HuH-7 (cell line): ENCODE results near the gene USH1C.
A peak's percentile ranks its signal among the peaks of the same experiment; 100 is the strongest.

ENCODE experiments used
- DNase-seq: peaks from one replicate; pipeline ENCODE4 v3.0.0; 2011; ENCODE audit warnings: low spot score

Gene USH1C

DNA sequence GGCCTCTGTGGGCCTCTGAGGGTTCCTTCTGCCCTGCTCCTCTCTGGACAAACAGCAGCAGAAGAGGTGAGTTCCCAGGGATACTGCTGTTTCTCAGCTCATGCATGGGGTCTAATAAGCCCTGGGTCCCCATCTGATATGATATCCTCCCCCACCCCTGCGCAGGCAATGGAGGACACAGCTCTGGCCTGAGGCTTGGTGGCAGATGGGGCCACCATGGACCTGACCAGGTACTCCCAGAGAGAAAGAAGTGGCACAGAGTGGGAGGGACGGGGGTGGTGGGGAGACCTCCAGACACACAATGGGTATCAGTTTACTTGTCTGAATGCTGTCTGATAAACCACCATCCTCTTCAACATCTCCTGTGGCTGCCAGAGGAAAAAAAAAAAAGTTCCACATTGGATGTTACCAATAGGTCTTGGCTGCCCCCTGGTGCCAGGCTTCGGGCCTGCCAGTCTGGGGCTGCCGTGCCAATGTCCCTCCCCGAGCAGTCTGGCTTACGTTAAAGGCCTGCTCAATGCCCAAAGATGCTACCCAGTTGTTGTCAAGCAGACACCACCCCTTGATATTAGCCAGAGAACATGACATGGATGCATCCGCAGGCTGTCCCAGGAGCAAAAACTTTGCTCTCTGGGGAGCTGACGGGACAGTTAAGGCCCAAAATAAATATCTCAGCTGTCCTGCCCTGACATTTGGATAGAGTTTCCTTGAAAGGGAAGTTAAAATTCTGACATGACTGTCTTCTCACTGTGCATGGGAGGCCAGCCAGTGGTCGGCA lies 39.7 kb downstream of the USH1C start:
- DNase-seq: peak; percentile 28

DNA sequence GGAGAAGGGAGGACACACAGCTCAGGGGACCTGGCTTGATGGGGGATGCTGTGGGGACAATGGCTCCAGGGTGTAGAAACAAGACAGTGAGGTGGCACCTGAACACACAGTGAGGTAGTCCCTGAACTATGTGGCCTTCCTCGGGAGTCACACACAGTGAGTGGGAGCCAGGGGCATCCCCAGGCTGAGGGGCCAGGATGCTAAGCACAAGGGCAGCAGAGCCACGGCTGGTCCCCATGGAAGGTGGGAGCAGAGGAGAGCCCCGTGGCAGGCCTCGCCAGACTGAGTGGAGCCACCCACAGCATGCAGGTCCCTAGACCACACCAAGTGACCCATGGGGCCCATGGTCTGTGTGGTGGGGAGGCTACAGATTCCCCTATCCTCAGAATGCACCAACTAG lies 41.6 kb downstream of the USH1C start:
- no peak for DNase-seq

DNA sequence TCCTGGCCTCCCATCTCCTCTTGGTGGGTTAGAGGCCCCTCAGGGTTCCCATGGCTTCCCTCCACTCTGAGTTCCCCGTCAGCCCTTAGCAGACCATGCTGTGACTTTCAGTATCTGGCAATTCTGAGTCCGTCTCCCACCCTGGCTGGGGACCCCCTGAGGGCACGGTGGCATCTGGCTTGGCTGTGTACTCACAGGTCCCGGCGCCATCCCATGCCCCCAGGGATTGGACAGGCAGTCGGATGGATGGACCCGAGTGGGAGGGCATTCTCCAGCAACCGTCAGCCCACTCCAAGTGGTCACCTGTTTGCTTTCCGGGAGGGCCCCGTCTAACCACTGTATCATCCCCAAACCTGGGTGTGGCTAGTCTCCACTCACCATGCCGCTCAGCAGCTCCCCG lies 43.5 kb downstream of the USH1C start:
- DNase-seq: no peak

DNA sequence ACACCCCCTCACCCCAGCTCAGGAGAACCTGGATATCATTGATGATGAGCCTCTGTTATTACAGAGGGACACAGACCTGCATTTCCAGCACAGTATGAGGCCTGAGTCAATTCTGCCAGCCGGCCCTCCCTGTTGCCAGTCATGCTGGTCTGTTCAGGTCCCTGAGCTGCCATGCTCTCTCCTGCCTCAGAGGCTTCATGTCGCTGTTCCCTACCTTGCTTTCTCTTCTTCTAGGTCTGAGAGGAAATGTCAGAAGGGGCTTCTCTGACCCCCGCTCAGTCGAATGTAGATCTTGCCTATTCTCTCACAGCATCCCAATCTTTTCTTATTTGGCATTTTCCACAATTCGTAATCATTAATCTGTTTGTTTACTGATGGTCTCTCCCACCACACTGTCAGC lies 45.7 kb downstream of the USH1C start:
- DNase-seq: no peak

DNA sequence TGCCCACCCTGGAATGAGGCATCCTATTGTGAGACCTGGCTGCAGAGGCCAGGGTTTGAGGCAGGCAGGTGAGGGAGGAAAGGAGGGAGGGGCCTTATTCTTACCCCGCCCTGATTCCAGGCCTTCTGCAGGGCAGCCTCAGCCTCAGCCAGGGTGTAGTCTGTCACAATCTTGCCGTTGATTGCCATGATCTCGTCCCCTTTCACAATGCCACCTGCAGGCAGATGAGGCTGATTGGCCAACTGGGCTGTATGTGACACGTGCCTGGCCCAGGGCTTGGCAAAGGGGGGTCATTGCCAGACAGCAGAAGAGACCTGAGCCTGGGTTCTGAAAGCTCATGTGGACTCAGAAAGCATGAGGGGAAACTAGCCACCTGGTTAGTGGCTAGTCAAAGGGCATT lies 46.2 kb downstream of the USH1C start:
- no peak for DNase-seq

DNA sequence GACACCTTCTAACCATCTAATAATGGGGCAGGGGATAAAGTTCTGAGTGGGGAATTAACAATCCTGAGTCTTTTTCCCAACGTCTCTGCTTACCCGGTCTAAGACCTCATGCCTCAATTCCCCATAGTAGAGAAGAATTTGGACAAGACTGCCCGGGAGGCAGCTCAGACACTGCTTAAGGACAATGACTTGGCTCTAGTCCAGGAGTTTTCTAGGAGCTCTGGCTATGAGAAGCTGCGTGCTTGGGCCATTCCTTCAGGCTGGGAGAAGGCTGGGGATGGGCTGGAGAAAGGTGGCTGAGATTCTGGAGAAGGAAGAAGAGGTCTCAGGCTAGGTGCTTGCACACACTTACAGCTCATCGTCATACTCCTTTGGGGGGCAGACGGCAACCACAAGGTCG lies 47.8 kb downstream of the USH1C start:
- DNase-seq: no peak

DNA sequence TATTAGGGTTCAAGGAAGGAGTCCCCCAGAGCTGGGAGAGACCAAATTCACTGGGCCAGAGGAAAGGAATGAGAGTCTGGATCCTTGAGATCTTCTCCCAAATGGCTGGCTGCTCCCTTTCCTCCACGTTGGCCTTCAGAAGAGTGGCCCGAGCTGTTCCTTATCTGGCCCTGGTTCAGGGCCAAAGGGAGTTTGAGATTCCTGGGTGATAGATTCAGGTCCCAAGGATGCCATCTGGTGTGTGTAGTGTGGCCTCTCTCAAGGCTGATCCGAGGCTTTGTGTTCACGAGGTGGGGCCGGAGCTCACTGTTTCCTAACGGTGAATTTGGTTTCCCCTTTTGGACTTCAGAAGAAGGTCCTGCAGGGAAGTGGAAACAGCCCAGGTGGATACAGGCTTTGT lies 50.2 kb downstream of the USH1C start:
- no peak for DNase-seq

DNA sequence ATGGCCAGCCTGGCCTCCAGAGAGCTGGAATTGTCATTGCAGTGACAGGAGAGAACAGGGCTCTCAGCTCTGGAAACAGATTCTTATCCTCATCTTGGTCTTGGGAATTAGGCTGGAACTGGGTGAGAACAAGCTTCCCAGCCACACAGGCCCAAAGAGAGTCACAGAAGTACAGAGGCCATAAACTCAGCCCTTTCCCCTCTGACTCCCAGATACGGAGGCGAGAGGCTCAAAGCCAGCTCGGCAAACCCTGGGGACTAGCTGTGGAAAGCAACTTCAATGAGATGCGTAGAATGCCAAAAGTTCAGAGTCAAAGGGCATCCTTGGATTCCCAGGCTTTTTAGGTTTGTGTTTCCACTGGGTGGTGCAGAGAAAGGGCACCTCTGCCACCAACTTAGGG lies 53.3 kb downstream of the USH1C start:
- no peak for DNase-seq

DNA sequence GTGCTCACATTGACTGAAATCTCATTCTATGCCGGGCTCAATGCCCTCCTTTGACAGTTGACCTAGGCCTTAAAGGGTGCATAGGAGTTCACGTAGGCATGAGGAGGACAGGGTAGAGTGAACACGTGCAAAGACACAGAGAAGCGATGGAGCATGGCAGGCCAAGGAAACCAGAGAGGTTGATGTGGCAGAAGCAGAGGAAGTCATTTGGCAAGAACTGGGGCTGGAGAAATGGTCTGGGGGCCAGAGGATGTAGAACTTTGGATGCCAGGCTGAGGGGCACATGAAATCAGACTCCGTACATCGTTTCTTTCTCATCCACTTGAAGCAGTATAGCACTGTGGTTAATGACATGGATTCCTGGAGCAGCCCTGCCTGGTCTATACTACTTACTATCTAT lies 54.0 kb downstream of the USH1C start:
- no peak for DNase-seq

DNA sequence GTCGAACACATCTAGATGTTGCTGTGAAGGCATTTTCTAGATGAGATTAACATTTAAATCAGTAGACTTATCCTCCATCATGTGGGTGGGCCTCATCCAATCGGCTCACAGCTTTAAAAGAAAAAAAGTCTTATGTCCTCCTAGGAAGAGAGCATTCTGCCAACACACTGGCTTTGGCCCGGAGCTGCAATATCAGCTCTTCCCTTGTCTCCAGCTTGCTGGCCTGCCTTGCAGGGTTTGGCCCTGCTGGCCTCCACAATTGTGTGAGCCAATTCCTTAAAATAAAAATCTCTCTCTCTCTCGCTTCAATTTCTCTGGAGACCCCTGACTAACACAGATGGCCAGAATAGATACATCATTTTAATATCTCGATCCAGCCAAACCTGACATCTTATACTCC lies 54.5 kb downstream of the USH1C start:
- DNase-seq: no peak

DNA sequence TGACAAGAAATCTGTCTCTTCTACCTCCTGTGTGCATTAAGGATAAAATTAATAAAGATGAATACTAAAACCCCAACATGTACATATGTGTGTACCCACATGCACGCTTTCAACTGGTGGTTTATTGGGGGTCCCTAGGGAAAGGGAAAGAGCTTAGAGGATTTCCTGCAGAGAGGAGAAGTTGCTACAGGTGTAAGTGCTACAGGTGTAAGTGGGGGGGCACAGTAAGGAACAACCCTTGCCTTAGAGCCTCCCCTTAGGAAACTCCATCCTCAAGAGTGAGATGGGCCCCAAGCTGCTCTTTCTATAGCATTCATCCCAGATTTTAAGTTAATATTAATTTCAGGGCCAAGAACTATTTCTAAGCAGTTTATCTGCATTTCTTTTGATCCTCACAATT lies 55.7 kb downstream of the USH1C start:
- no peak for DNase-seq

DNA sequence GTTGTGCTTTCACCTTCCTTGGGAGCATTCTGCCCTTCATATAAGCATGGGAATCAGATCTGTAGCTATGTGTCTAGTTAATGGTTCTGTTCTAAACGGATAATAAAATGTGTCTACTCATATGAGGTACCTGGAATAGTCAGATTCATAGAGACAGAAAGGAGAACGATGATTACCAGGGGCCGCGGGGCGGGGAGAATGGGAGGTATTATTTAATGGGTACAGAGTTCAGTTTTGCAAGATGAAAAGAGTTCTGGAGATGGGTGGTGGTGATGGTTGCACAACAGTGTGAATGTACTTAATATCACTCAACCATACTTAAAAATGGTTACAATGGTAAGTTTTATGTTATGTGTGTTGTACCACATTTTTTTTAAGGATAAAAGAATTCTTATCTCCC lies 57.6 kb downstream of the USH1C start:
- DNase-seq: no peak

DNA sequence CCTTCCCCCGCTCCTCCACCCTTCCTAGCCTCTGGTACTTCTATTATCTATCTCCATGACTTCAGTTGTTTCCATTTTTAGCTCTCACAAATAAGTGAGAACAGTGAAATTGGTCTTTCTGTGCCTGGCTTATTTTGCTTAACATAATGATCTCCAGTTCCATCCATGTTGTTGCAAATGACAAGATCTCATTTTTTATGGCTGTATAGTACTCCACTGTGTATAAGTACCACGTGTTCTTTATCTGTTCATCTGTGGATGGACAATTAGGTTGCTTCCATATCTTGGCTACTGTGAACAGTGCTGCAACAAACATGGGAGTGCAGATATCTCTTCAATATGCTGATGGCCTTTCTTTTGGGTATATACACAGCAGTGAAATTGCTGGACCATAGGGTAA lies 60.7 kb downstream of the USH1C start:
- no peak for DNase-seq

DNA sequence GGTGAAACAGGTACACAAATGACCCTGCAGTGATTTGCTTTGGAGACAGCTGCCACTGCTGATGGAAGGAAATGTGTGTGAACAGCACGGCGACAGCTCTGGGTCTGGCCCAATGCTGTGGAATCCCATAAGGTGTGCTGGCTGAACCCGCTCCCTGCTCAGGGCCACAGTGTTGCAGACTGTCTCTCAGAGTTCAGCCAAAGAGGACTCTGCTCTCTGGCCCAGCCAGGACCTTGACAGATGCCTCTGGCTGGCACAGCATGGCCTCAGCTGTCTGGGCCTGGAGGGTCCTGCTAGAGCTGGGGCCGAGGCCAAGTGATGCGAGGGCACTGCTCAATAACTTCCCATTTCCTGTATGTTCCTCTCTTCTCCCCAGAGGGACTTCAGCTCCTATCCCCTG lies 62.3 kb downstream of the USH1C start:
- no peak for DNase-seq

DNA sequence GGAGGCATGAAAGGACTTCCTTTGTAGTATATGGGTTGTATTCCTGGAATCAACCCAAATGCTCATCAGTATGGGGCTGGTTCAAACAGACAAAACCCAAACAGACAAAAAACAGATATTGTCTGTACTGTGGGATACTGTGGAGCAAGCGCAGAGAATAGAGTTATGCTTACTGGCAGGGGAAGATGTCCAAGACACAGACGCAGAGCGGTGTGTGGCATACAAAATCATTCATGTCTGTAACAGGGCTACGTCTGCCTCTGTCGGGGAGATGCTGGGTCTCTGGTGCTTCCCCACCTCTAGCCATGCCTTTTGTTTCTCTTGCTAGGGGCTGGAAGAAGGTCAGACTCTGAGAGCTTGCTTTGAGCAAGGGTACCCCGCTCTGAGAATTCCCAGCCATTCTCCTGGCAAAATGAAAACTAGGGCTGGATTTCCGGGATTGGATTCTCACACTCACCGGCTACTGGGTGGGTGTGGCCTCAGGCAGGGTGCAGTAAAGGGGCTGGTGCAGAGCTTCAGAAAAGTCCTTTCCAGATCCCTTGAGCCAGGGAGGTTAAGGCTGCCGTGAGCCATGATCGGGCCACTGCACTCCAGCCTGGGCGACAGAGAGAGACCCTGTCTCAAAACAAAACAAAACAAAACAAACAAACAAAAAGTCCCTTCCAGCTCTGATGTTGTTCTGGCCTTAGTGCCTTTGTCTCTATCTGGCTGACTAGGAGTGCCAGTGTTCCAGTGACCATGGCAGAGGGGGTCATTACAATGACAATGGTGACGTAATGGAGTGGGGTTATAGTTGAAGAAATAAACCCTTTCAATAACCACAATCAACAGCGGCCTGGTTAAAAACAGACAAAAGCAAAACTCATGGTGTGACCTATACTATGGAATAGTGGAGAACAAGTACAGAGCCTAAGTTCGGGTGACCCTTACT lies 64.7 kb downstream of the USH1C start:
- peak; percentile 77 for DNase-seq

DNA sequence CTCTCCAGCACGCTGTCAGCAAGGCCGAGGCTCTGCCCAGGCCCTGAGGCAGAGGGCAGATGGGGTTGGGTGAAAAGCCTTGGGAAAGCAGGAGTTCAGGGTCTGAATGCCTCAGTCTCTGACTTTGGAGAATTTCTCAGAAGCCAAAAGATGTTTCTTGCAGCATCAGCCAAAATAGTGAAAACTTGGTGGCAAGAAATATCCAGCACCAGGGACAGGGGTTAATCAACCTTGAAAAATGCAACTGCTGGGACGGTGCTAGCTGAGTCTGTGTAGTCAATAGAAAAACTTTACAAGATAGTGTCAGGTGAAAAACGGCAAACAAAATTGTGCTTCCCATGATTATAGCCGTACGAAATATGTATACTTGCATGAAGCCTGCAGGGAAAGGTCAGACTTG lies 66.1 kb downstream of the USH1C start:
- DNase-seq: no peak

DNA sequence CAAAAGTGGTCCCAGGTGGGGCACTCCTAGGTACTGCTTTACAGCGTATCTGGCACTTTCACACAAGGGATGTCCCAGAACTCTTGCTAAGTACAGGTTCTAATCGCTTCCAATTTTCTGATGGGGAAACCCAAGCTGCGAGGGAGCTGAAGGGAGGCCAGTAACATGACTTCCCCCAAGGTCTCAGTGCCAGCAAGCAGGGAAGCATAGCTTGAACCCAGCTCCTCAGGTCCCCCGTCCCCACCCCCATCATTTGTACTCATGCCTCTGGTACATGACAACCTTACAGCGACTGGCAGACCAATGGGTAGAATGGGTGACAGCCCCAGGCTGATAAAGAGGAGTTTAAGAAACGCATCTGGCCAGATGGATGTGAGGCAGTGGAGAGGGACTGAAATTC lies 66.9 kb downstream of the USH1C start:
- DNase-seq: no peak

DNA sequence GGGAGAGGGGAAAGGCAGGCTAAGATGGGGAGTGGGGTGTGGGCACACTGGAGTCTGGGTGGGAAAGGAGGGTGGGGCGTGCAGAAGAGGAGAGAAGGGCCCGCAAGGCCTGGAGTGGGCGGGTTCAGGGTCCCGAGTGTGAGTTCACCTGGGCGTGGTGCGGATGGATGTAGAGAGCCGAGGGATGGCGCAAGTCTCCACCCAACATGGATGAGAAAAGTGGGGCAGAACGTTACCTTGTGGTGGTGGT lies 67.2 kb downstream of the USH1C start:
- no peak for DNase-seq

DNA sequence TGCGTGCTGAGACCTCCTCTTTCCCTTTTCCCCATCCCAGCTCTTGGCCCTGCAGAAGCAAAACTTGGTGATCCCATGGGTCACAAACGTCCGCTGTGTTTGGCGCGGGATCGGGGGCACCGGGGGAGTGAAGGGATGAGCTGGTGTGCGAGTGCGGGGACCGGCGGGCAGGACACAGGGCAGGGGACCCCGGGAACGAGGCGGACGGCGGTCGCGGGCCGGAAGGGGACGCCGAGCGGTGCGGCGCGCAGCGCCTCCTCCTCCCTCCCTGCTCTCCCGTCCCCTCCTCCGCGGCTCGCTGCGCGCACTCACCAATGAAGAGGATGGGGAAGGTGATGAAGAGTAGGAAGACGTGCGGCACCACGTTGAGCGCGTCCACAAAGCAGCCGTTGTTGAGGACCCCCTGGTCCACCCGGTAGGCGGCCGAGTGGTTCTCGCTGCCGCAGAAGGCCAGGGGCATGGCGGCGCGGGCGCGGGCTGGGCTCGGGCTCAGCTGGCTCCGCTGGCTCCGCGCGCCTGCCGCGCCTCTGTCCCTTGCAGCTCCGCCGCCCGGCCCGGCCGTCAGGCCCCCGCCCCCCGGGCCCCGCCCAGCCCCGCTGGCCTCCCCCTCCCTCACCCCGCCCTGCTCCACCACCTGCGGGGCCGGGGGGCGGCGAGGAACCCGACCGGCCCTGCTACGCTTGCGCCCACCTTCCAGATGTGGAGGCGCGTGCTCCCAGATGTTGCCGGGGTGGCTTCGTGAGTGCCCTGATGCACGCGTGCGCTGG lies 67.7 kb downstream of the USH1C start, which contains the start of gene ABCC8:
Gene ABCC8, minus strand, starts transcription at position 529 of the 767 bp plus-strand sequence. Its CDS starts 69 bp downstream, at position 460.
- DNase-seq: no peak

DNA sequence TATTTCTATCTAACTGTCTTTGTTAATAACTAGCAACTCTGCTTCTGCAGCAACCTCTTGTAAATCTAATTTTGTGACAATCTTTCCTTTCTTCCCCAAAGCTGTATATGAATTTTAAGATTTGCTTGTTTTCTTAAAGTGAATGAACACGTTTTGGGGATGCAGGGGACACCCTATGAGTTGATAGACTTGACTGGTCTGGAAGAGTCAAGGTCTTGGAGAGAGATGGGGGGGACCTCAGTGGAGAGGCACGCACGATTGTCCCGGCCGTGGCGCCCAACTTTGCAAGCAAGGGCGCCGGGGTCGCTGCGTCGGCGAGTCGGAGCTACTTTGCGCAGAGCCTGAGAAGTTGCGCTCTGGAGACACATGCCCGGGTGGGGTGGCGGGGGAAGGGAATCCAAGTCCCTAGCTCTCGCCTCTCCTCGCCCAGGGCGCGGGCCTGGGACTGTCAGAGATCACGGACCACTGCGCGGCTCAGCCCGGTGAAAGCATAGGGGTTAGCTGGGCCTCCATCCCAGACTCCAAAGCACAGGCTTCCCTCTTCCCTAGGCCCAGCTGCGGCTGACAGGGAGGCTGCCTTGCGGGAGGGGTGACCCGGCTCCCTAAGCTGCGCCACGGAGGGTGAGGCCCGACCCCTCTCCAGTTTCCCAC lies 68.4 kb downstream of the USH1C start:
- DNase-seq: no peak

DNA sequence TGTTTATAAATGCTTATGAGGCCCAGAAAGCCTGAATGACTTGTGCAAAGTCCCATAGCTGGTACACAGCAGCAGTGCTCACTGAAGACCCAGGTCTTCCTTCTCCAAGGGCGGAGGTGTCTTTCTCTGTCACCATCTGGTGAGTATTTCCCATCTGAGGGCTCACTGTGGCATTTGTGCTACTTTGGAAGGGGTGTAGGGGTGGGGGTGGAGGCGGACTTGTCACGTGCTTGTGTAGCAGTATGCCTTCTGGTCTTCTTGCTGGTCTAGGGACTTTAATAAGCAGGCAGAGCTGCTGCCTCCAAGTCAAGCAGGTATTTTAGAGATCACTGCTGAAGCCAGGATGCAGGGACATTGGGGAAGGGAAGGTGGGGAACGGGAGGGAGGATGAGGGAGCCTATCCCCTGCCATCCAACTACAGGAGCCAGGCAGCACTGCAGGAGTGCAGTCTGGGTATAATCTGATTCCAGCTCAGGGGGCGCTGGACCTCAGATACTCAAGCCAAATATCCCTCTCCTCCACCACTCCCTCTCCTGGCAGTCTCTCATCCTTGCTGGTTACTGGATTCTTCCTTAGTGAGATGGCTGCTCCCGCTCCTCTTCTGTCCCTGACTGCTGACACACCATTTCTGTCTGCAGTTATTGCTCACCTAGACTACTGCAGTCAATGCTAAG lies 71.0 kb downstream of the USH1C start:
- peak; percentile 83 for DNase-seq

DNA sequence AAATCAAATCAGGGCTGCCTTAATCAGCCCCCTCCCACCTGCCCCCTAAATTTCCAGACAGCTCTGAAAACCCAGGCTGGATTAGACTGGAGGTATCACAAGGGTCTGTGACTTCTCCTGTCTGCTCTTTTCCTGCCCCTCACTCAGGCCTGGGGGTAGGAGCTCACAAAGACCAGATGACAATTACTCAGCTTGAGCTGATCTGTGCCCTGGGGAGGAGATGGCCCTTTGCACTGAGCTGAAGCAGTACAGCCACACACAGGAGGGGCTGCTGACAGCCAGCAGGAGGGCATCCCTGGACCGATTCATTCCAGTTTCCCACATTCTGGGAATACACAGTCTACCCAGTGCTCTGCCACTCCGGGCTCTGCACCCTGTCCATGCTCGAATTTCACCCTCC lies 71.7 kb downstream of the USH1C start:
- no peak for DNase-seq
